Hematopoietic multipotent progenitor cell treated with erythropoietin and hydrocortisone succinate and interleukin-3 and kit ligand, for 17 days (in vitro differentiated cells): ENCODE results near the gene GRB10.
"Not testable (repeated sequence)": the region's sequence is repeated elsewhere in the genome, so short reads cannot be mapped to it uniquely, and the experiment has no call there.

Experiments
- DNase-seq: peaks from one replicate; pipeline ENCODE4 v3.0.0-alpha.2; 2015; ENCODE audit warnings: low spot score

GRB10 gene

DNA sequence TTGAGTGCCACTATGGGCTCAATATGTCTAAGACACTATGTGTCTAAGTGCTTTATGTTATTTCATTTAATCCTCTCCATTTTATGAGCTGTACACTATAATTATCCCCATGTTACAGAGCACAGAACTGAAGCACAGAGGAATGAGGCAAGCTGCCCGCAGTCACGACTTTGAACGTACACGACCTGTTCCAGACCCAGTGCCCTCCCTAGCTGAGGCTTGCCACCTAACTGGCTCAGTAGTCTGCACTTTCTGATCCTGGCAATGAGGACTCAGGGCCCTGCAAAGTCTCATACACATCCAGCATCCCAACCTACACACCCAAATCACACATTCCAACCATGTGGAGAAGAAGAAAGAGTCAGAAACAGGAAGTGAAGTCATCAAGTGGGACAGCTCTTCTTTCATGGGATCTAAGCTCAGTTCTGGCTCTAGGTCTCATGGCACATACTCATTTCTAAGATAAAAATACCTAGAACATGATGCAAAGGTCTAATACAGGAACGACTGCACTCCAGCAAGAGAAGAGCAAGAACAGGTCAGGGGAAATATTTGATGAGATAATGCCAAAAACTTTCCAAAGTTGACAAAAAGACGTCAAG, 175.1 kb downstream of the GRB10 start:
- no peak for DNase-seq

GRCh38 chr7:50605059-50605458, 177.6 kb downstream of the GRB10 start:
- DNase-seq: no peak

GRCh38 chr7:50603287-50603686, 179.4 kb downstream of the GRB10 start:
- no peak for DNase-seq

- no peak for DNase-seq
Observed at GRCh38 chr7:50599385-50599784, 183.3 kb downstream of the GRB10 start.

DNA sequence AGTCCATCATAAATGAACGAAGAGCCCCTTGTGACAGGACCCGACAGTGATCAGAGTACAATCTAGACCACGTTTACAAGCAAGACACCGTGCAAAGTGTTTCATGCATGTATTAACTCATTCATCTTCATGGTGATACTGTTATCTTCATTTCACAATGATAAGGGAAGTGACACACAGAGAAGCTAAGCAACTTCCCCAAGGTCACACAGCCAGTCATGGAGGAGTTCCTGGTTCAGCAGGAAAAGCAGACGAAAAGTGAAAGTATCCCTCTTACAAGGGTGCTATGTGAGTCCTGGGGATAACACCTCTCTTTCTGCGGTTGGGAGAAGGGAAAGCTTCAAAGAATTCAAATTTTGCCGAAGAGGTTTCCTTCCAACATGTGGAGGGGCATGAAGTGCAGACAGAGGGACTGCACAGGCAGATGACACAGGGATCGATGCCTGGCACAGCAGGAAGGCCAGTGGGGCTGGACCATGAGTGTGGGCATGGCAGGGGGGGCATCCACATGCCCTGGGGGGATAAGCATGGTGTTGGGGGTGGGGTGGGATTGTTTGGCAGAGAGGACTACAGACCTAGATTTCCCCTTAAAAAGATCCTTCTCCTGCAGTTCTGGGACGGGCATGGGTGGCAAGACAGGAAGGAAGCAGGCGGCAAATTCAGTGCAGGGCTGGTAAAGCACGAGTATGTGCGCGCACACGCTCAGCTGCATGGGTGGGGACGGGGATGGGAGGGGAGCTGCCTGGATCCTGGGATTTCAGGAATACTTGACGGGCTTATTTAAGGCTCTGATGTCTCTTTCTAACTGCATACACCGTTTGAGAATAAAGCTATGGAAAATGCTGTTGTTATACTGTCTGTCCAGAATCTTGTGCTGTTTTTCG, 184.0 kb downstream of the GRB10 start:
- no peak for DNase-seq

DNA sequence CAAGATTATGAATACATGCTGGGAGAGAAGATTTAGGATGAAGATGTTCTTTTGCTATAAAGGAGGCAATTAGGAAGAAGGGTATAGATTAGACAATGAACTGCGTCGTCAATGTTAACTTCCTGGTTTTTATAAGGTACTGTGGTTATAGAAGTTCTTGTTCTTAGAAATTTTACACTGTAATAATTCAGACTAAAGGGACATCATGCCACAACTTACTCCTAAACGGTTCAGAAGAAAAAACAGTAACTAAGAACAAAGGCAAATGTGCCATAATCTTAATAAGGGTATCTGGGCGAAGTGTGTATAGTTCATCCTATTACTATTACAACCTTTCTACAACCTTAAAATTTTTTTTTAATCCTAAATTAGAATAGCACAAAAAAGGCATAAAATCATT, 186.2 kb downstream of the GRB10 start:
- no peak for DNase-seq

DNA sequence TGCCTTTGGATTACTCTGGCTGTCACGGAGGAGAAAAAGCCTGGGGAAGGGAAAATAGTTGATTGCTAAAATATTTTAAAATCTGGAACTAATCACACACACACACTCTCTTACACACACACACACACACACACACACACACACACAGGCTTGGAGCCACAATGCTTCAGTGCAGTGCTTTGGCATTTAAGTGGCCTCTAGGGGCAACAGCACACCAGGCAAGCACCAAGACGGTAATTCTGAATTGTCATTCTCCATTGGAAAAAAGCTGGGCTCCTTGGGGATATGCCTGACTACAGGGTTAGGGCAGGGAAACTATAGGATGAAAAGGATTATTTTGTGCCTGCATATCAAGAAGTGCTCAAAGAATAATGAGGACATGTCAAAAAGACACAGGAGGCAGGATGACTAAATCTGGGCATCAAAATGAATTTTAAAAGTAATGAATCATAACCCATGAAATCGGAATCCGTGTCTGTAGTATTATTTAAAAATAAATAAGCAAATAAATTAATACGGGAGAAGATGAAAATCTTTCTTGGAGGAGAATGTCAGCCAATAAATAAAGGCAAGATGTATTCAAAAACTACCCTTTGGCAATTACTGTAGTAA, 187.1 kb downstream of the GRB10 start:
- no peak for DNase-seq

- no peak for DNase-seq
Observed at GRCh38 chr7:50594734-50595485, 187.8 kb downstream of the GRB10 start.

DNA sequence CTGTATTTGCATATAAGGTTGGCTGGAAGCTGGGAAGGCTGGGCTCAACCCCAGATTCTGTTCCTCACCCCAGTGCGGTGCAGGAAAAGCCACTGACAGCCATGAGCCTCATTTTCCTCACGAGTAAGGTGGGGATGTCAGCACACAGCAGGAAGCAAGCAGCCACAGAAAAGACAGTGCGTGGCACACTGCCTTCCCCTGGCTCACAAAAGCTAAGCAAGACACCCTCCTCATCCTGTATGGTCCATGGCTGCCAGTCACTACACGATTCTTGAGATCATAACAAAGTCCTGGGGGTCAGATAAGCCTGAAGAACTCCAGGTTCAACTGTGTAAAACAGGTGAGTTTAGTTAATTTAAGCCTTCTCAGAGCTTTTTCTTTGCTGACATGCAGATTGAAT, 188.6 kb downstream of the GRB10 start:
- DNase-seq: no peak

GRCh38 chr7:50592940-50593339, 189.8 kb downstream of the GRB10 start:
- DNase-seq: no peak

DNA sequence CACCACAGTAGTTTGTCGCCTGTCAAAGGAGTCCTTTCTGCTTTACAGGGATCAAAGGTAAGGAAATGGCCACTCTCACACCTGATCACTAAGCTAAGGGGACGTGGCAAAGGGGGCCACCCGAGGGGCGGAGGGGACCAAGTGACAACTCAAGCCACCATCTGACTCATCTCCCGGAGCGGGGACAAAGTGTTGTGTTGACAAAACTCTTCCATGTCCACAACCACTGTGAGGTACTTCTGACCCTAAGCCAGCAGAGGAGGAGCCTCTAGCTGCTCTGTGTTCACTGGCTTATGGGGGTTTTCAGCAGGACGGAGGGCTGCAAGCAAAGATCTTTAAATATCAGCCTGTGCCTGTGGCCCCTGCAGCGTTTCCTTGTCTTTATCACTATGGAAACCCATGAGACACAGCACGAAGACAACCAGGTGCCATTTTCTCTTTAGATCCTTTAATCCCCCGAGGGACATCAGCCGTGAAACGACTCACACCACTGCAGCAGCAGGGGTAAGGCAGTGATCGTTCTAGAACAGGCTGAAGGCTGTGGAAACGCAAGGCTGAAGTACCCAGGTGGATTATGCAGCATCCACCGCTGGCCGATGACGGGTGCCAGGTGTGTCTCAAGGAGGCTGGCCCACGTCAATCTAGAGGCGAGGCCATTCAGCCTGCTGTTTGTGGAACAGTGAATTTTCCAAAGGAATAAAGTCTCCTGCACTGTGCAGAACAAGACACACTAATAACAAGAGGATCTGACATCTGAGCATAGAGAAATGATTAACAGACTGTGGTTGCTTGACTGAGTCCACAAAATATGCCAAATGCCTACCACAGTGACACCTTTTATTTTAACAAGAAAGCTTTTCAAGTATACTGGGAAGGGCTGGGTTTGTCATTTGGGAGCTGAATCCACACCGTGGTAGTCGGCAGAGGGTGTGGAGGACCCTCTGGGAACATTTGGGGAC, 190.9 kb downstream of the GRB10 start:
- DNase-seq: no peak

DNA sequence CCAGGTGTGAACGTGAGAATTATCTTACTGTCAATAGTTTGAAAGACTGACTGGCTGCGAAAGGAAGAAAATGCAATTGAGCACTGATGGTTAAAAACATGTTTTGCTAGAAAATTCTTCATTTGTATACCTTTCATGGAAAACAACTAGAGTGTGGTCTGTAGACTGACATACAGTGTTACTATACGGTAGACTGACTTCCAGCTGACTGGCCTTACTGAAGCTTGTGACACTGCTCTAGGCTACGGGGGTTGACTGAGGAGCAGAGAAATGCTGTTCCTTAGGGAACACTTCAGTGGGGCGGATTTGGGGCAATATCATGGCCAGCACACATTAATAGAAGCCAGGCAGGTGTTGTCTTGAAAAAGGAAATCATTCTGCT, 191.6 kb downstream of the GRB10 start:
- DNase-seq: no peak

DNA sequence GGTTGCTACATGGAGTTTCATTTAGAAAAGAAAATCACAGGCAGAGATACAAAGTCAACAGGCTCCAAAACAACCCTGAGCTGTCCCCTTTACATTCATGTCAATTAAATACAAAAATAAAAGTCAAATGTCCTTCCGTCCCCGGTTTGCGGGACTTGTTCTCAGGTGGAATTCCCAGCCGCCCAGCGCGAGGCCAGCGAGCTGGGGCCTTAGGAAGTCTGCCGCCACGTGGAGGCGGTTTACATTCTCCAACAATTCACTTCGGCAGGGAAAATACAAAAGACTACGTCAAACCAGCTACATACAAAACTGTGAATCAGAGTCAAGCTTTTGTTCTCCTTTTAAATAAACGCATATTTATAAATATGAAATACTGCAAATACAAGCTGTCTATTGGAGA, 192.2 kb downstream of the GRB10 start:
- DNase-seq: no peak

- no peak for DNase-seq
Observed at GRCh38 chr7:50589364-50589763, 193.3 kb downstream of the GRB10 start.

DNA sequence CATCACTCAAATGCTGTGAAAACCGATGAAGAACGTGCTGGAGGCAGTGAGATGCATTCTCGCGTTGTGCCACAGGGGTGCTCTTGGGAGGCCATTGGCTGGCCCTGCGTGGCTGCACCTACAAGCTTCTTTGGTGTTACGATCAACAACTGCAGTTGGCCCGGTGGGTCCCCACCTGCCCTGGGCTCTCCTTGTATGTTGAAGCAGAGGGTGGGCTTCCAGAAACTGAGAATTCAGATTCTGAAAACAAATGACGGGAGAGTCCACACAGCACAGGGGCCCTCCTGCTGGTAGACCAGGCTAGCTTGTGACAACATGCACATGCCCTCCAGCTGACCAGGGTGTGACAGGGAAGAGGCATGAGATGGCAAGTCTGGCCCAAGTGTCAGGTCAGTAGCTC, 193.8 kb downstream of the GRB10 start:
- DNase-seq: no peak

- no peak for DNase-seq
Observed at GRCh38 chr7:50587737-50588136, 195.0 kb downstream of the GRB10 start.

GRCh38 chr7:50584793-50585408, 197.8 kb downstream of the GRB10 start:
- no peak for DNase-seq

DNA sequence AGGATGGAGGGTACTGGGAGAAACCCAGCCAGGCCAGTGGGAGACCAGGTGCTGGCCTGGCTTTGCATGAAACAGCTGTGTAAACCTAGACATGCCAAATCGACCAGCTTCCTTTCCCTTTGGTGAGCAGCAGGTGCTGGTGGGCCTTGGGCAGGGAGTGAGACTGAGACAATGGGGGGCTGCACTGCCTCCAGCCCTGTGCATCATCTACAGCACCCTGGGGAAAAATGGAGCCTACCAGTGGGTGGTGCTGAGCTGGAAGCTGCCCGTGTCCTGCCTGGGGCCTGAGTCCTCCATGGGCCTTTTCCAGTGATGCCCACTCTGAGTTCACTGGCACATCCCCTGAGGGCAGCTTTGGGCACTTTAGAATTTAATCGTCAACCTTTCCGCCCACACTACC, 198.3 kb downstream of the GRB10 start:
- no peak for DNase-seq

GRCh38 chr7:50583295-50583694, 199.4 kb downstream of the GRB10 start:
- DNase-seq: not testable (repeated sequence)

DNA sequence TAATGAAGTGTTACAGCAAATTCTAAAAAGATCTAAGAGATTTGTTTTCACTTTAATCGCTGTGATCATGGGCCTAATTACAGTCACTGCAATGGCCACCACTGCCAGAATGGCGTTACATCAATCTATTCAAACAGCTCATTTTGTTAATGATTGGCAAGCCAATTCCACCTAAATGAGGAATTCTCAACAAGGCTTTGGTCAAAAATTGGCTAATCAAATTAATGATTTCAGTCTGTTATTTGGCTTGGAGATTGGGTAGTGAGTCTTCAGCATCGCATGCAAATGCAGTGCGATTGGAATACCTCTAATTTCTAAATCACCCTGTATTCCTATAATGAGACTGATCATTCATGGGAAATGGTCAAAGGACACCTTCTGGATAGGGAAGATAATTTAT, 200.4 kb downstream of the GRB10 start:
- DNase-seq: not testable (repeated sequence)

- DNase-seq: not testable (repeated sequence)
Observed at GRCh38 chr7:50580666-50581065, 202.0 kb downstream of the GRB10 start.
